Tibial nerve (tissue), 4 donors: ENCODE results near the gene NFATC3.

Experiments used
- EP300 ChIP-seq, 2 donors: sonication (generic); formaldehyde crosslinking; IDR thresholded peaks; one replicate each; pipeline ENCODE4 v1.6.1; 2017; ENCODE audit warnings: antibody characterized with exemption in 2 of 2, mild to moderate bottlenecking in 1 of 2
- POLR2A ChIP-seq, 2 donors: fragments of 450-650 bp; IDR thresholded peaks; one replicate each; pipeline ENCODE4 v1.6.1; 2017; ENCODE audit warnings: antibody characterized with exemption in 2 of 2, mild to moderate bottlenecking in 2 of 2, moderate library complexity in 2 of 2
- TF ChIP-seq, protein P1 (sequence below), 5 experiments: fragments of 200-600 bp in 3 of 5; fragments of 450-650 bp in 2 of 5; sonication (generic) in 3 of 5; IDR thresholded peaks; one replicate each; pipeline ENCODE4 v1.5.1; 2016 to 2019; ENCODE audit warnings: antibody characterized with exemption in 5 of 5, mild to moderate bottlenecking in 3 of 5, moderate library complexity in 2 of 5

DNA sequence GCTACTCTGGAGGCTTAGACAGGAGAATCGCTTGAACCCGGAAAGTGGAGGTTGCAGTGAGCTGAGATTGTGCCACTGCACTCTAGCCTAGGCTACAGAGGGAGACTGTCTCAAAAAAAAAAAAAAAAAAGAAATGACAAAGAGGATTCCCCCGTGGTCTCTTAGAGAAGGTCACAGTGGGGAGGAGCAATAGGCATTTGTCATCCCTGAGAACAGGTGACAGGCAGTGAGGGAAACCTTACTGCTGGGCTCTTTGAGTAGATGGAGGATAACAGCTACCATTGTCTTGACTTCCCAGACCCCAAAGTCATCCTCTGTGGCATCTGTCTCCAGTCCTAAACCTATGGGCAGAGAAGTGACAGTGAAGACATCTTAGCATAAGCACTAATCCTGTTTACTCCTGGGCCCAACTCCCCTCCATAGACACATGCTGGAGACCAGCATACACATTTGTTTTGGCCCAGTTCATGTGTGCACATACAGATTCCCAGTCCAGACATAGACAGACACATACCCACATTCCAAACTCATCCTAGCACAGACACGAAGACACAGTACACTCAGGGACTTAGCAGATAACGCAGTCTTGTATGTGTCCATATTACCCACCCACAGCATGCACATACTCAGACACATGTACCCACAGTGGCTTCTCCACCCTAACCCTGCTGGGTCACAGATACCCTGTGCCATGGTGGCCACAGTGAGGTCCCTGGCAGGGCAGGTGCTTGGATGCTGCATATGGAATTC lies 148.1 kb downstream of the NFATC3 start:
- TF ChIP-seq POLR2A (IDR thresholded peaks at IDR 0.05) (no peak), EP300 (IDR thresholded peaks at IDR 0.05) (no peak)
- TF ChIP-seq, protein P1, sequence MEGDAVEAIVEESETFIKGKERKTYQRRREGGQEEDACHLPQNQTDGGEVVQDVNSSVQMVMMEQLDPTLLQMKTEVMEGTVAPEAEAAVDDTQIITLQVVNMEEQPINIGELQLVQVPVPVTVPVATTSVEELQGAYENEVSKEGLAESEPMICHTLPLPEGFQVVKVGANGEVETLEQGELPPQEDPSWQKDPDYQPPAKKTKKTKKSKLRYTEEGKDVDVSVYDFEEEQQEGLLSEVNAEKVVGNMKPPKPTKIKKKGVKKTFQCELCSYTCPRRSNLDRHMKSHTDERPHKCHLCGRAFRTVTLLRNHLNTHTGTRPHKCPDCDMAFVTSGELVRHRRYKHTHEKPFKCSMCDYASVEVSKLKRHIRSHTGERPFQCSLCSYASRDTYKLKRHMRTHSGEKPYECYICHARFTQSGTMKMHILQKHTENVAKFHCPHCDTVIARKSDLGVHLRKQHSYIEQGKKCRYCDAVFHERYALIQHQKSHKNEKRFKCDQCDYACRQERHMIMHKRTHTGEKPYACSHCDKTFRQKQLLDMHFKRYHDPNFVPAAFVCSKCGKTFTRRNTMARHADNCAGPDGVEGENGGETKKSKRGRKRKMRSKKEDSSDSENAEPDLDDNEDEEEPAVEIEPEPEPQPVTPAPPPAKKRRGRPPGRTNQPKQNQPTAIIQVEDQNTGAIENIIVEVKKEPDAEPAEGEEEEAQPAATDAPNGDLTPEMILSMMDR (IDR thresholded peaks at IDR 0.05), result no peak
